Activated CD8-positive, alpha-beta T cell treated with anti-CD3 and anti-CD28 coated beads for 36 hours (primary cell): ENCODE measurements around the gene GZF1. TPM values are rescaled to one million over a fixed set of nuclear protein-coding genes. Genes with fewer than 3 reads are reported as not detected.
A peak's percentile ranks its signal among the peaks of the same experiment; 100 is the strongest.

Experiments used
- ATAC-seq: fragments of 200-7000 bp; cut with Tn5 transposase; one replicate; pipeline ENCODE4 v1.10.0; 2021; ENCODE audit warnings: mild to moderate bottlenecking, moderate library complexity
- CTCF ChIA-PET: fragments of 350-600 bp; sonication (Branson Sonifier 250); formaldehyde crosslinking; loops from one replicate; lab custom pipeline; 2021; ENCODE audit warnings: antibody characterized with exemption; lab: Charles Lee
- POLR2A ChIA-PET: fragments of 350-600 bp; sonication (Branson Sonifier 250); formaldehyde crosslinking; loops from one replicate; lab custom pipeline; 2021; ENCODE audit warnings: antibody characterized with exemption; lab: Charles Lee
- DNase-seq: peaks from one replicate; pipeline ENCODE4 v3.0.0-alpha.2; 2020
- H3K27ac Mint-ChIP-seq: one replicate; pipeline ENCODE4 v1.8.0; 2021; ENCODE audit warnings: mild to moderate bottlenecking, mixed read lengths
- H3K27me3 Mint-ChIP-seq: one replicate; pipeline ENCODE4 v1.8.0; 2021; ENCODE audit warnings: mixed read lengths
- H3K36me3 Mint-ChIP-seq: one replicate; pipeline ENCODE4 v1.8.0; 2021; ENCODE audit warnings: low read depth, mixed read lengths
- H3K4me1 Mint-ChIP-seq: one replicate; pipeline ENCODE4 v1.8.0; 2021; ENCODE audit warnings: low read depth, mixed read lengths
- H3K4me3 Mint-ChIP-seq: one replicate; pipeline ENCODE4 v1.8.0; 2021; ENCODE audit warnings: mild to moderate bottlenecking, moderate library complexity, mixed read lengths
- H3K9me3 Mint-ChIP-seq: one replicate; pipeline ENCODE4 v1.8.0; 2021; ENCODE audit warnings: mixed read lengths
- CTCF ChIP-seq: fragments of 200-600 bp; IDR thresholded peaks from one replicate; pipeline ENCODE4 v1.8.0; 2022; ENCODE audit warnings: antibody characterized with exemption, mild to moderate bottlenecking
- intact Hi-C: fragments of 100-400 bp; cut with micrococcal nuclease; formaldehyde crosslinking; loops from one replicate; pipeline ENCODE4 v1.10.0; 2022
- total RNA-seq, 2 experiments: library from RNA; stranded (reverse); gene quantifications; one replicate each; pipeline ENCODE4 v1.2.3, GENCODE V29; 2021

Gene GZF1
- 10 to 100 TPM; 11.8 to 13.7 TPM for total RNA-seq

GRCh38 chr20:23361476-23362391 lies at the start of gene GZF1:
Gene GZF1 (plus strand): TSS chr20:23362182. CDS start chr20:23364384, 2,202 bp downstream.
- peaks cover 20% of the 10 kb centered on the region for H3K36me3 Mint-ChIP-seq
- H3K27ac Mint-ChIP-seq = peak within 1 kb of the TSS; percentile 94
- DNase-seq (peak; percentile 96), ATAC-seq (peak; percentile 82)
- intact Hi-C loops = loop anchor here (5.0 to 10.0 kb wide), 2 partner anchors 61 to 243 kb away; partner anchors contain the start of genes CST9 and NAPB
- peak within 1 kb of the TSS; percentile 92 for H3K4me3 Mint-ChIP-seq
- no peaks in the 10 kb centered on the region for H3K9me3 Mint-ChIP-seq
- peaks cover 51% of the 10 kb centered on the region for H3K4me1 Mint-ChIP-seq
- TF ChIP-seq CTCF = no peak
- ChIA-PET POLR2A (interaction anchor here (0.6 to 4.6 kb wide), 3 partner anchors 11 to 60 kb away, joined by 3 to 43 read pairs (median 3); partner anchors contain the start of gene NXT1), CTCF (interaction anchor here (0.5 to 1.5 kb wide), 2 partner anchors 12 to 58 kb away, joined by 3 to 6 read pairs; no protein-coding TSS in a partner anchor)
- H3K27me3 Mint-ChIP-seq = no peaks in the 10 kb centered on the region

- Mint-ChIP-seq H3K4me3 (no peak overlapping the region), H3K36me3 (no peaks in the 10 kb centered on the region), H3K27me3 (peaks cover 3% of the 10 kb centered on the region), H3K4me1 (no peaks in the 10 kb centered on the region), H3K27ac (no peak overlapping the region), H3K9me3 (no peaks in the 10 kb centered on the region)
- no peak for ATAC-seq
- no peak for TF ChIP-seq CTCF
- ChIA-PET CTCF (no interaction called here), POLR2A (no interaction called here)
- intact Hi-C loops = no loop called here
- DNase-seq = no peak
Observed at GRCh38 chr20:23313271-23313670, 48.7 kb upstream of the GZF1 start.

GRCh38 chr20:23314699-23315098 lies 47.3 kb upstream of the GZF1 start:
- Mint-ChIP-seq H3K9me3 (no peaks in the 10 kb centered on the region), H3K36me3 (no peaks in the 10 kb centered on the region), H3K27ac (no peak overlapping the region), H3K27me3 (peaks cover 3% of the 10 kb centered on the region), H3K4me3 (no peak overlapping the region), H3K4me1 (no peaks in the 10 kb centered on the region)
- no peak for TF ChIP-seq CTCF
- ChIA-PET POLR2A (no interaction called here), CTCF (no interaction called here)
- DNase-seq (no peak), ATAC-seq (no peak)
- intact Hi-C loops = no loop called here

GRCh38 chr20:23315099-23315498 lies 46.9 kb upstream of the GZF1 start:
- ChIA-PET POLR2A (no interaction called here), CTCF (no interaction called here)
- peaks cover 3% of the 10 kb centered on the region for H3K27me3 Mint-ChIP-seq
- intact Hi-C loops = no loop called here
- TF ChIP-seq CTCF = no peak
- H3K4me1 Mint-ChIP-seq = no peaks in the 10 kb centered on the region
- H3K9me3 Mint-ChIP-seq = no peaks in the 10 kb centered on the region
- DNase-seq (no peak), ATAC-seq (no peak)
- H3K4me3 Mint-ChIP-seq = no peak overlapping the region
- no peaks in the 10 kb centered on the region for H3K36me3 Mint-ChIP-seq
- H3K27ac Mint-ChIP-seq = no peak overlapping the region

GRCh38 chr20:23316626-23317025 lies 45.4 kb upstream of the GZF1 start:
- Mint-ChIP-seq H3K27me3 (peaks cover 3% of the 10 kb centered on the region), H3K36me3 (no peaks in the 10 kb centered on the region), H3K4me3 (no peak overlapping the region), H3K9me3 (no peaks in the 10 kb centered on the region), H3K27ac (no peak overlapping the region), H3K4me1 (no peaks in the 10 kb centered on the region)
- ATAC-seq = no peak
- TF ChIP-seq CTCF = no peak
- ChIA-PET CTCF (no interaction called here), POLR2A (no interaction called here)
- DNase-seq = no peak
- intact Hi-C loops = no loop called here
